ENCODE data around the gene XYLT1. TPM values are rescaled to one million over a fixed set of nuclear protein-coding genes. Genes with fewer than 3 reads are reported as not detected.

Gene XYLT1
- total RNA-seq, 1 experiment from 2014 or later = 14.5 TPM

GRCh38 chr16:17325476-17326143 lies 145.2 kb downstream of the XYLT1 start:
- no peak overlapping the region for H3T11ph ChIP-seq (ENCODE audit: low read length)
- H2BK5ac ChIP-seq (ENCODE audit: insufficient read length, low read length) = no peak overlapping the region
- H3K4me1 ChIP-seq (ENCODE audit: insufficient read depth, low read length) = no peaks in the 10 kb centered on the region
- H3K56ac ChIP-seq (ENCODE audit: insufficient read length, low read depth, low read length) = no peak overlapping the region
- H2AK5ac ChIP-seq (ENCODE audit: insufficient read length, low read length) = no peak overlapping the region
- no peak overlapping the region for H3K4me2 ChIP-seq (ENCODE audit: insufficient read depth, insufficient read length, low read length)
- H2BK12ac ChIP-seq (ENCODE audit: insufficient read length, low read depth, low read length) = no peak overlapping the region
- H3K27ac ChIP-seq (ENCODE audit: insufficient read length, low read depth, low read length) = no peak overlapping the region
- Mint-ChIP-seq H3K27ac (no peak overlapping the region), H3K4me1 (peaks cover 7 to 13% of the 10 kb centered on the region in 2 experiments), H3K27me3 (ENCODE audit: low read depth) (no peaks in the 10 kb centered on the region), H3K36me3 (ENCODE audit: insufficient read depth in 1 of 3, low read depth in 3 of 3) (no peaks in the 10 kb centered on the region; a peak in 2 of 7 replicates), H3K4me3 (no peak overlapping the region), H3K9me3 (no peaks in the 10 kb centered on the region; a peak in 1 of 5 replicates)
- H3K79me2 ChIP-seq (ENCODE audit: insufficient read depth, low read length) = no peaks in the 10 kb centered on the region
- H4K8ac ChIP-seq (replicated peaks; ENCODE audit: insufficient read length, low read depth, low read length) = no peak overlapping the region
- no peaks in the 10 kb centered on the region for H3K79me1 ChIP-seq (ENCODE audit: insufficient read depth, low read depth, low read length, poor library complexity, severe bottlenecking)
- no peak overlapping the region for H2AFZ ChIP-seq (ENCODE audit: low read length)
- no peak overlapping the region for H3K4ac ChIP-seq (ENCODE audit: low read depth, low read length)
- no CpG with 5 or more reads among the region's 8 CpGs for WGBS (ENCODE audit: extremely low coverage, insufficient read length, low lambda C conversion rate)
- H4K20me1 ChIP-seq (ENCODE audit: control insufficient read depth, insufficient read depth, insufficient read length) = no peaks in the 10 kb centered on the region
- H3K9me3 ChIP-seq (ENCODE audit: control insufficient read depth, low read depth, low read length) = no peaks in the 10 kb centered on the region
- no peak overlapping the region for H4K5ac ChIP-seq (ENCODE audit: insufficient read length, low read depth, low read length)
- H4K91ac ChIP-seq (ENCODE audit: insufficient read length, low read depth, low read length) = no peak overlapping the region
- H2BK20ac ChIP-seq (ENCODE audit: low read depth, low read length, poor library complexity, severe bottlenecking) = no peak overlapping the region
- no peak overlapping the region for H3K23ac ChIP-seq (ENCODE audit: insufficient read length, low read depth, low read length)
- no peak overlapping the region for H3K9ac ChIP-seq (ENCODE audit: extremely low read depth, insufficient read length, low read length)
- TF ChIP-seq, protein P1, sequence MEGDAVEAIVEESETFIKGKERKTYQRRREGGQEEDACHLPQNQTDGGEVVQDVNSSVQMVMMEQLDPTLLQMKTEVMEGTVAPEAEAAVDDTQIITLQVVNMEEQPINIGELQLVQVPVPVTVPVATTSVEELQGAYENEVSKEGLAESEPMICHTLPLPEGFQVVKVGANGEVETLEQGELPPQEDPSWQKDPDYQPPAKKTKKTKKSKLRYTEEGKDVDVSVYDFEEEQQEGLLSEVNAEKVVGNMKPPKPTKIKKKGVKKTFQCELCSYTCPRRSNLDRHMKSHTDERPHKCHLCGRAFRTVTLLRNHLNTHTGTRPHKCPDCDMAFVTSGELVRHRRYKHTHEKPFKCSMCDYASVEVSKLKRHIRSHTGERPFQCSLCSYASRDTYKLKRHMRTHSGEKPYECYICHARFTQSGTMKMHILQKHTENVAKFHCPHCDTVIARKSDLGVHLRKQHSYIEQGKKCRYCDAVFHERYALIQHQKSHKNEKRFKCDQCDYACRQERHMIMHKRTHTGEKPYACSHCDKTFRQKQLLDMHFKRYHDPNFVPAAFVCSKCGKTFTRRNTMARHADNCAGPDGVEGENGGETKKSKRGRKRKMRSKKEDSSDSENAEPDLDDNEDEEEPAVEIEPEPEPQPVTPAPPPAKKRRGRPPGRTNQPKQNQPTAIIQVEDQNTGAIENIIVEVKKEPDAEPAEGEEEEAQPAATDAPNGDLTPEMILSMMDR (conservative IDR thresholded peaks at IDR 0.05) = no peak
- no peak overlapping the region for H3K18ac ChIP-seq (ENCODE audit: insufficient read length, low read depth, low read length)
- no peak overlapping the region for H2BK120ac ChIP-seq (ENCODE audit: low read depth, low read length, poor library complexity, severe bottlenecking)
- no peak for DNase-seq
- no peak overlapping the region for H3K14ac ChIP-seq (ENCODE audit: insufficient read depth, low read length)
- H2BK15ac ChIP-seq (ENCODE audit: low read depth, low read length) = no peak overlapping the region
- no peaks in the 10 kb centered on the region for H3K23me2 ChIP-seq (ENCODE audit: insufficient read length, low read depth, low read length, poor library complexity, severe bottlenecking)
- no peaks in the 10 kb centered on the region for H3K27me3 ChIP-seq (ENCODE audit: insufficient read depth, low read length)

All from H9 (cell line).